MM.1S (cell line): ENCODE data around the gene CAV1.

Source experiments
- DNase-seq: peaks from one replicate; pipeline ENCODE4 v3.0.0-alpha.2; 2015
- H2AFZ ChIP-seq: fragments of 300-600 bp; sonication (generic); 2 replicates; pipeline ENCODE4 v1.6.0; 2016; ENCODE audit warnings: antibody characterized with exemption, low read length
- H3F3A ChIP-seq: fragments of 300-600 bp; sonication (generic); 2 replicates; pipeline ENCODE4 v1.6.1; 2016; ENCODE audit warnings: mild to moderate bottlenecking, antibody characterized with exemption, low read length, moderate library complexity, mixed read lengths; ENCODE audit not compliant: insufficient read depth
- H3K27ac ChIP-seq: fragments of 300-600 bp; sonication (generic); 2 replicates; pipeline ENCODE4 v1.5.1; 2016; ENCODE audit warnings: mild to moderate bottlenecking, low read length
- H3K27me3 ChIP-seq: fragments of 300-600 bp; sonication (generic); replicated peaks from 2 replicates; pipeline ENCODE4 v1.6.0; 2016; ENCODE audit warnings: low read length; ENCODE audit not compliant: insufficient read depth
- H3K36me3 ChIP-seq: fragments of 300-600 bp; sonication (generic); replicated peaks from 2 replicates; pipeline ENCODE4 v1.6.1; 2016; ENCODE audit warnings: mild to moderate bottlenecking, low read length, mixed read lengths; ENCODE audit not compliant: insufficient read depth
- H3K4me1 ChIP-seq: fragments of 300-600 bp; sonication (generic); 2 replicates; pipeline ENCODE4 v1.6.1; 2016; ENCODE audit warnings: low read length, mixed read lengths
- H3K4me2 ChIP-seq: fragments of 300-600 bp; sonication (generic); 2 replicates; pipeline ENCODE4 v1.6.0; 2016; ENCODE audit warnings: low read depth, low read length
- H3K4me3 ChIP-seq: fragments of 300-600 bp; sonication (generic); 2 replicates; pipeline ENCODE4 v1.5.1; 2016; ENCODE audit warnings: low read length, mixed read lengths
- H3K79me2 ChIP-seq: fragments of 300-600 bp; sonication (generic); 2 replicates; pipeline ENCODE4 v1.6.1; 2016; ENCODE audit warnings: mixed run types, low read length, mixed read lengths
- H3K9ac ChIP-seq: fragments of 300-600 bp; sonication (generic); 2 replicates; pipeline ENCODE4 v1.6.1; 2016; ENCODE audit warnings: low read length, mixed read lengths
- H3K9me2 ChIP-seq: fragments of 300-600 bp; sonication (generic); replicated peaks from 2 replicates; pipeline ENCODE4 v1.6.1; 2016; ENCODE audit warnings: mild to moderate bottlenecking, low read length, mixed read lengths; ENCODE audit not compliant: insufficient read depth
- H3K9me3 ChIP-seq: fragments of 300-600 bp; sonication (generic); replicated peaks from 2 replicates; pipeline ENCODE4 v1.6.1; 2016; ENCODE audit warnings: mild to moderate bottlenecking, low read length, mixed read lengths; ENCODE audit not compliant: insufficient read depth
- H4K20me1 ChIP-seq: fragments of 300-600 bp; sonication (generic); 2 replicates; pipeline ENCODE4 v1.6.1; 2016; ENCODE audit warnings: mild to moderate bottlenecking, low read length, moderate library complexity, mixed read lengths; ENCODE audit not compliant: insufficient read depth
- CTCF ChIP-seq: fragments of 300-600 bp; sonication (generic); IDR thresholded peaks from 2 replicates; pipeline ENCODE4 v1.5.1; 2016; ENCODE audit warnings: antibody characterized with exemption, low read length, mixed read lengths
- EZH2 ChIP-seq: fragments of 300-600 bp; sonication (generic); optimal IDR thresholded peaks from 2 replicates; pipeline ENCODE3; 2017; ENCODE audit warnings: low read depth, mild to moderate bottlenecking, antibody characterized with exemption, low read length, mixed read lengths
- EZH2phosphoT487 ChIP-seq: fragments of 300-600 bp; sonication (generic); IDR thresholded peaks from 2 replicates; pipeline ENCODE4 v1.6.1; 2018; ENCODE audit warnings: antibody characterized with exemption, low read length

CAV1 gene

GRCh38 chr7:116494472-116494871 lies 30.4 kb upstream of the CAV1 start:
- Histone ChIP-seq H3K4me1 (0 out of 2 replicates have a peak, but pooled peaks cover 7% of the 10 kb centered on the region), H3K27me3 (no peaks in the 10 kb centered on the region), H3K27ac (no peak overlapping the region), H3K9ac (no peak overlapping the region), H3K36me3 (no peaks in the 10 kb centered on the region), H3K9me2 (no peaks in the 10 kb centered on the region), H3K4me2 (no peak overlapping the region), H3F3A (peaks cover 7% of the 10 kb centered on the region), H3K9me3 (no peaks in the 10 kb centered on the region), H3K79me2 (no peaks in the 10 kb centered on the region), H3K4me3 (no peak overlapping the region), H4K20me1 (no peaks in the 10 kb centered on the region), H2AFZ (no peak overlapping the region)
- TF ChIP-seq CTCF (no peak), EZH2phosphoT487 (no peak), EZH2 (no peak)
- no peak for DNase-seq

- no peak for TF ChIP-seq EZH2phosphoT487
- TF ChIP-seq CTCF = no peak
- TF ChIP-seq EZH2 = no peak
- Histone ChIP-seq H3F3A (peaks cover 9% of the 10 kb centered on the region), H3K27me3 (no peaks in the 10 kb centered on the region), H3K27ac (no peak overlapping the region), H3K4me2 (no peak overlapping the region), H3K9ac (no peak overlapping the region), H4K20me1 (no peaks in the 10 kb centered on the region), H3K9me2 (no peaks in the 10 kb centered on the region), H3K9me3 (no peaks in the 10 kb centered on the region), H3K79me2 (peaks cover 6% of the 10 kb centered on the region), H3K4me1 (0 out of 2 replicates have a peak, but pooled peaks cover under 1% of the 10 kb centered on the region), H3K36me3 (no peaks in the 10 kb centered on the region), H2AFZ (no peak overlapping the region), H3K4me3 (no peak overlapping the region)
- no peak for DNase-seq
Observed at GRCh38 chr7:116495736-116496135, 29.1 kb upstream of the CAV1 start.

GRCh38 chr7:116496653-116497052 lies 28.2 kb upstream of the CAV1 start:
- H4K20me1 ChIP-seq = no peaks in the 10 kb centered on the region
- peaks cover 18% of the 10 kb centered on the region for H3F3A ChIP-seq
- H3K4me1 ChIP-seq = peaks cover 7% of the 10 kb centered on the region
- H3K36me3 ChIP-seq = no peaks in the 10 kb centered on the region
- H3K9me3 ChIP-seq = no peaks in the 10 kb centered on the region
- TF ChIP-seq EZH2phosphoT487 (no peak), CTCF (no peak), EZH2 (no peak)
- H2AFZ ChIP-seq = no peak overlapping the region
- no peak overlapping the region for H3K4me2 ChIP-seq
- H3K4me3 ChIP-seq = no peak overlapping the region
- DNase-seq = no peak
- H3K79me2 ChIP-seq = peaks cover 13% of the 10 kb centered on the region
- no peaks in the 10 kb centered on the region for H3K9me2 ChIP-seq
- H3K27me3 ChIP-seq = no peaks in the 10 kb centered on the region
- H3K27ac ChIP-seq = no peak overlapping the region
- no peak overlapping the region for H3K9ac ChIP-seq
